ENCODE results near the gene TRIM26. TPM values are rescaled to one million over a fixed set of nuclear protein-coding genes. Genes with fewer than 3 reads are reported as not detected.

The TRIM26 gene
- total and polyA plus RNA-seq, 2 of the 8 experiments (the other 6 are each of a cell fraction or from before 2014, with no cell fraction given), result 21.5 to 32.3 TPM

- CTCF ChIA-PET (ENCODE audit: partially characterized antibody), result interaction anchor here (0.6 to 1.6 kb wide), 4 partner anchors 8 to 253 kb away, joined by 3 to 5 read pairs (median 3); no protein-coding TSS in a partner anchor
These were observed 54.6 kb downstream of the TRIM26 start for GRCh38 chr6:30158475-30159040.

More at GRCh38 chr6:30158475-30159040, 54.6 kb downstream of the TRIM26 start:
- no peak overlapping the region for H3K56ac ChIP-seq (replicated peaks; ENCODE audit: insufficient read length, low read depth, low read length)
- no peak overlapping the region for H2BK15ac ChIP-seq (ENCODE audit: low read length)
- H3K4me3 ChIP-seq (ENCODE audit: extremely low read depth in 1 of 4, insufficient read depth in 2 of 4, low read depth in 3 of 4, low read length in 4 of 4), result no peak overlapping the region
- peaks cover 0 to 4% (median 1%) of the 10 kb centered on the region in 4 experiments; a peak in 4 of 7 replicates for H3K27me3 ChIP-seq (replicated peaks in 1 of 4; ENCODE audit: control insufficient read depth in 3 of 4, extremely low read depth in 1 of 4, insufficient read depth in 3 of 4, low read length in 3 of 4)
- no peak overlapping the region for H2AFZ ChIP-seq (ENCODE audit: low read length)
- no peak for DNase-seq (ENCODE audit: low read depth in 1 of 2, low spot score in 2 of 2)
- H2AK5ac ChIP-seq (ENCODE audit: low read depth, low read length), result no peak overlapping the region
- H4K8ac ChIP-seq (ENCODE audit: extremely low read depth, insufficient read depth, low read length), result no peak overlapping the region
- POLR2A ChIA-PET (ENCODE audit: partially characterized antibody), result no interaction called here
- H3K36me3 ChIP-seq (ENCODE audit: control insufficient read depth in 2 of 4, insufficient read depth in 4 of 4, low read length in 3 of 4), result no peaks in the 10 kb centered on the region
- no peak overlapping the region for H3K9ac ChIP-seq (replicated peaks in 1 of 4; ENCODE audit: extremely low read depth in 1 of 4, low read depth in 3 of 4, low read length in 3 of 4)
- H4K20me1 ChIP-seq (replicated peaks in 1 of 2; ENCODE audit: control insufficient read depth in 1 of 2, insufficient read depth in 2 of 2, low read length in 2 of 2), result no peaks in the 10 kb centered on the region
- no peak overlapping the region for H4K91ac ChIP-seq (replicated peaks; ENCODE audit: insufficient read length, low read length)
- no peaks in the 10 kb centered on the region for H3K79me2 ChIP-seq (ENCODE audit: control insufficient read depth in 1 of 2, insufficient read depth in 2 of 2, low read length in 2 of 2)
- no peak for FAIRE-seq
- no peak overlapping the region for H3K4ac ChIP-seq (replicated peaks; ENCODE audit: insufficient read length, low read depth, low read length)
- H3K9me3 ChIP-seq (ENCODE audit: insufficient read depth in 2 of 2, low read depth in 1 of 2, low read length in 1 of 2), result no peaks in the 10 kb centered on the region
- no peak overlapping the region for H3K27ac ChIP-seq (ENCODE audit: low read depth, low read length)
- no peak overlapping the region for H2BK12ac ChIP-seq (ENCODE audit: low read depth, low read length)
- peaks cover 0 to 4% (median 1%) of the 10 kb centered on the region in 4 experiments; a peak in 1 of 7 replicates for H3K4me1 ChIP-seq (replicated peaks in 1 of 4; ENCODE audit: control insufficient read depth in 3 of 4, insufficient read depth in 4 of 4, low read length in 3 of 4)
- H4K5ac ChIP-seq (ENCODE audit: insufficient read length, low read depth, low read length), result no peak overlapping the region
- no peak overlapping the region for H2BK5ac ChIP-seq (ENCODE audit: low read depth, low read length)
- H3K18ac ChIP-seq (ENCODE audit: extremely low read depth, low read length), result no peak overlapping the region
- H3K23me2 ChIP-seq (ENCODE audit: low read depth, low read length), result no peaks in the 10 kb centered on the region
- H2BK20ac ChIP-seq (ENCODE audit: low read length), result no peak overlapping the region
- 73% methylated on average over 2 of the region's 3 CpGs; no CpG with 5 or more reads in 1 of the 2 experiments for WGBS, 2 experiments (ENCODE audit: extremely low coverage in 1 of 2, insufficient coverage in 1 of 2, insufficient read length in 1 of 2, insufficient replicate concordance in 2 of 2, low coverage in 1 of 2, low lambda C conversion rate in 2 of 2, missing lambda C conversion rate in 1 of 2)
- no peaks in the 10 kb centered on the region for H3K79me1 ChIP-seq (ENCODE audit: low read depth, low read length)
- TF ChIP-seq SP1 (IDR thresholded peaks at IDR 0.05; ENCODE audit: low read depth, low read length) (no peak), KDM5A (IDR thresholded peaks at IDR 0.05; ENCODE audit: low read length) (no peak), ATF3 (IDR thresholded peaks at IDR 0.05; ENCODE audit: insufficient read depth, low read depth, low read length) (no peak), SP2 (IDR thresholded peaks at IDR 0.05; ENCODE audit: low read length) (no peak), CBX8 (IDR thresholded peaks at IDR 0.05; ENCODE audit: borderline replicate concordance, low read depth, low read length) (no peak), TEAD4 (IDR thresholded peaks at IDR 0.05; ENCODE audit: low read depth, low read length) (no peak), TAF1 (IDR thresholded peaks at IDR 0.05; ENCODE audit: low read depth, low read length) (no peak), ZNF274 (IDR thresholded peaks at IDR 0.05; ENCODE audit: borderline replicate concordance, extremely low read depth, low read length) (no peak), SIN3A (conservative IDR thresholded peaks at IDR 0.05 in 1 of 2, IDR thresholded peaks at IDR 0.05 in 1 of 2; ENCODE audit: low read depth in 1 of 2, low read length in 2 of 2) (no peak), RBBP5 (IDR thresholded peaks at IDR 0.05; ENCODE audit: borderline replicate concordance, low read depth, low read length) (no peak), JUN (IDR thresholded peaks at IDR 0.05; ENCODE audit: low read depth, low read length) (no peak), SIRT6 (IDR thresholded peaks at IDR 0.05; ENCODE audit: low read length) (no peak), HDAC2 (IDR thresholded peaks at IDR 0.05; ENCODE audit: borderline replicate concordance in 1 of 2, low read depth in 2 of 2, low read length in 2 of 2) (no peak)
- H2BK120ac ChIP-seq (replicated peaks; ENCODE audit: low read depth, low read length), result no peak overlapping the region
- no peak overlapping the region for H3K14ac ChIP-seq (ENCODE audit: insufficient read length)
- H3K23ac ChIP-seq (ENCODE audit: insufficient read length), result no peak overlapping the region
- no peak overlapping the region for H3K4me2 ChIP-seq (ENCODE audit: insufficient read depth in 1 of 2, low read depth in 2 of 2, low read length in 2 of 2)
